SK-N-MC (cell line): ENCODE measurements around the gene MTFR1L.

ENCODE experiments used
- DNase-seq: peaks from one replicate; pipeline ENCODE4 v3.0.0-alpha.2; 2011; ENCODE audit warnings: low read depth, low spot score
- H3K27ac ChIP-seq: fragments of 200-600 bp; sonication (generic); 2 replicates; pipeline ENCODE4 v1.5.1; 2016; ENCODE audit warnings: mixed run types
- H3K36me3 ChIP-seq: fragments of 200-600 bp; sonication (generic); 2 replicates; pipeline ENCODE4 v1.6.1; 2017; ENCODE audit warnings: antibody characterized with exemption, low read length, mixed read lengths; ENCODE audit not compliant: insufficient read depth
- H3K4me3 ChIP-seq: fragments of 200-600 bp; sonication (generic); 2 replicates; pipeline ENCODE4 v1.5.1; 2016
- H3K9ac ChIP-seq: fragments of 200-600 bp; sonication (generic); 2 replicates; pipeline ENCODE4 v1.8.0; 2017; ENCODE audit warnings: mixed run types, mixed read lengths; ENCODE audit not compliant: insufficient read length
- H3K9me3 ChIP-seq: fragments of 200-600 bp; sonication (generic); 2 replicates; pipeline ENCODE4 v1.6.1; 2017; ENCODE audit warnings: low read depth, mild to moderate bottlenecking, antibody characterized with exemption, low read length, moderate library complexity, mixed read lengths
- EZH2 ChIP-seq: fragments of 200-600 bp; sonication (generic); IDR thresholded peaks from one replicate; pipeline ENCODE4 v1.6.1; 2017; ENCODE audit warnings: antibody characterized with exemption
- FOXP2 ChIP-seq: optimal IDR thresholded peaks from 2 replicates; pipeline ENCODE3; 2011; ENCODE audit warnings: mild to moderate bottlenecking, moderate library complexity; ENCODE audit not compliant: insufficient read depth; ENCODE audit errors: extremely low read length, control extremely low read depth
- POLR2AphosphoS5 ChIP-seq: IDR thresholded peaks from 2 replicates; pipeline ENCODE4 v1.6.1; 2012; ENCODE audit warnings: mild to moderate bottlenecking, low read depth, low read length, borderline replicate concordance

Gene MTFR1L

GRCh38 chr1:25786887-25787759, 32.6 kb upstream of the MTFR1L start:
- TF ChIP-seq EZH2 (no peak), FOXP2 (no peak), POLR2AphosphoS5 (no peak)
- Histone ChIP-seq H3K9me3 (no peaks in the 10 kb centered on the region), H3K27ac (no peak overlapping the region), H3K4me3 (no peak overlapping the region), H3K9ac (no peak overlapping the region), H3K36me3 (no peaks in the 10 kb centered on the region)
- DNase-seq: no peak

DNA sequence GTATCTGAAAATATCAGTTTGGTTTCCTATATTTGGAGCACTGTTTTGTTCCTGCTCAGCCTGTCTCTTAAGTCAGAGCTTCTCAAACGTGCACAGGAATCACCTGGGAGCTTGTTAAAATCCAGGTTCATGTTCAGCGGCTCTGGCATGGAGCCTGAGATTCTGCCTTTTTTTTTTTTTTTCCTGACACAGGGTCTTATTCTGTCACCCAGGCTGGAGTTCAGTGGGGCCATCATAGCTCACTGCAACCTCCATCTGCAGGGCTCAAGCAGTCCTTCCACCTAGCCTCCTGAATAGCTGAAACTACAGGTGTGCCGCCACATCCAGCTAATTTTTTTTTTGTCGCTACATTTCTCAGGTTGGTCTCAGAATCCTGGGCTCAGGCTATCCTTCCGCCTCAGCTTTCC, 32.0 kb upstream of the MTFR1L start:
- H3K27ac ChIP-seq: no peak overlapping the region
- TF ChIP-seq POLR2AphosphoS5 (no peak), EZH2 (no peak)
- DNase-seq: no peak

GRCh38 chr1:25790472-25790871, 29.3 kb upstream of the MTFR1L start:
- no peak for DNase-seq
- no peak for TF ChIP-seq EZH2
- no peak for TF ChIP-seq FOXP2
- TF ChIP-seq POLR2AphosphoS5: no peak

More for the DNA sequence above, 32.0 kb upstream of the MTFR1L start:
- no peaks in the 10 kb centered on the region for H3K9me3 ChIP-seq
- H3K36me3 ChIP-seq: no peaks in the 10 kb centered on the region
- H3K9ac ChIP-seq: no peak overlapping the region
- no peak overlapping the region for H3K4me3 ChIP-seq

DNA sequence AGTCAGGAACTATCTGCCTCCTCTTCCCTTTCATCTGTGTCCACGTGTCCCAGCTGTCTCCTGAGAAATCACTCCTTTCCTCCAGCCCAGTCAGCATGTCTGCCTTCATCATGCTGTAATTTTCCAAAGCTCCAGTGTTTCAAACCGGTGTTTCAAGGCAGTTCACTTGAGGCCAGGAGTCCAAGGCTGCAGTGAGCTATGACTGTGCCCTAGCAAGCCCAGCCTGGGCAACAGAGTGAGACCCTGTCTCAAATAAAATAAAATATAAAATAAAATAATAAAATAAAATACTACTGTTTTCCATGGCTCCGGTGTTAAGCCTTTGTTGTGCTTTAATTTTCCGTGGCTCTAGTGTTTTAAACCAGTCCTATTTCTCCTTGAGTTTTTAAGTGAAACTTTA, 27.6 kb upstream of the MTFR1L start:
- no peak overlapping the region for H3K4me3 ChIP-seq
- H3K9me3 ChIP-seq: no peaks in the 10 kb centered on the region
- DNase-seq: no peak
- no peak for TF ChIP-seq FOXP2
- no peak for TF ChIP-seq POLR2AphosphoS5
- no peak for TF ChIP-seq EZH2
- no peak overlapping the region for H3K9ac ChIP-seq
- no peak overlapping the region for H3K27ac ChIP-seq
- H3K36me3 ChIP-seq: no peaks in the 10 kb centered on the region

More at GRCh38 chr1:25790472-25790871, 29.3 kb upstream of the MTFR1L start:
- Histone ChIP-seq H3K4me3 (no peak overlapping the region), H3K27ac (no peak overlapping the region), H3K9ac (no peak overlapping the region), H3K36me3 (no peaks in the 10 kb centered on the region), H3K9me3 (no peaks in the 10 kb centered on the region)

GRCh38 chr1:25793585-25794170, 26.1 kb upstream of the MTFR1L start:
- Histone ChIP-seq H3K27ac (no peak overlapping the region), H3K9me3 (no peaks in the 10 kb centered on the region), H3K36me3 (no peaks in the 10 kb centered on the region), H3K4me3 (no peak overlapping the region), H3K9ac (no peak overlapping the region)
- TF ChIP-seq POLR2AphosphoS5 (no peak), EZH2 (no peak), FOXP2 (no peak)
- no peak for DNase-seq

DNA sequence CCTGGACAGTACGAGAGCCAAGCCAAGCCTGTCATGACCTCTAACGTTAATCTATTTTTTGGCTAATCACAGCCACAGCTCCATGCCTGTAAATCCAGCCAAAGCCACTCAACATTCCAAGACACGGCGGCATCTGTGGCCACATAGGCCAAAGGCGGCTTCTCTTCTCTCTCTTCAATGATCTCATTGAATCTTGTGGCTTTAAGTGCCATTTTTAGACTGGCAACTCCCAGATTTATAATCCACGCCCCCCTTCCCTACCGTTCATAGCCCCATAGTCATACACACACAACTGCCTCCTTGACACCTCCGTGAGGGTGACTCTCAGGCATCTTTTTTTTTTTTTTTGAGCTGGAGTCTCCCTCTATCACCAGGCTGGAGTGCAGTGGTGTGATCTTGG, 25.4 kb upstream of the MTFR1L start:
- no peak for DNase-seq
- no peak for TF ChIP-seq POLR2AphosphoS5
- no peak for TF ChIP-seq FOXP2
- no peak for TF ChIP-seq EZH2

DNA sequence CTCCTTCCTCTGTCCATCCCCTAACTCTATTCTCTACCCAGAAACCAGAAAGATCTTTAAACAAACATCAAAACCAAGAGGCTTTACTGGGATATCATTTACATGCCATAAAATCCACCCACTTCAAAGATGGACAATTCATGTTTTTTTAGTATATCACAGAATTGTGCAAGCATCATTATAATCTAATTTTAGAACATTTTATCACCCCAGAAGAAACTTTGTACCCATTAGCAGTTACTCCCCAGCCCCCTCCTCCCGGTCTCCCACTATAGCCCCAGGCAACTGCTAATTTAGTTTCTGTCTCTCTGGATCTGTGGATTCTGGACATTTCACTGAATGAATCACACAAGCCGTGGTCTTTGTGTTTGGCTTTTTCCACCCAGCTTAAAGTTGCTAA, 24.5 kb upstream of the MTFR1L start:
- no peaks in the 10 kb centered on the region for H3K9me3 ChIP-seq
- TF ChIP-seq EZH2: no peak
- no peak for TF ChIP-seq FOXP2
- no peak for TF ChIP-seq POLR2AphosphoS5
- no peak for DNase-seq
- no peaks in the 10 kb centered on the region for H3K36me3 ChIP-seq
- H3K9ac ChIP-seq: no peak overlapping the region
- no peak overlapping the region for H3K4me3 ChIP-seq
- H3K27ac ChIP-seq: no peak overlapping the region

More for the DNA sequence above, 25.4 kb upstream of the MTFR1L start:
- Histone ChIP-seq H3K27ac (no peak overlapping the region), H3K9me3 (no peaks in the 10 kb centered on the region), H3K36me3 (no peaks in the 10 kb centered on the region), H3K4me3 (no peak overlapping the region), H3K9ac (no peak overlapping the region)

- DNase-seq: no peak
- Histone ChIP-seq H3K36me3 (no peaks in the 10 kb centered on the region), H3K27ac (no peak overlapping the region), H3K9me3 (no peaks in the 10 kb centered on the region), H3K9ac (no peak overlapping the region), H3K4me3 (no peak overlapping the region)
- TF ChIP-seq FOXP2: no peak
- no peak for TF ChIP-seq EZH2
- TF ChIP-seq POLR2AphosphoS5: no peak
These were observed 23.6 kb upstream of the MTFR1L start for GRCh38 chr1:25795946-25796810.

GRCh38 chr1:25796811-25797458, 22.8 kb upstream of the MTFR1L start:
- H3K27ac ChIP-seq: no peak overlapping the region
- H3K9ac ChIP-seq: no peak overlapping the region
- no peak overlapping the region for H3K4me3 ChIP-seq
- TF ChIP-seq EZH2: no peak
- no peak for TF ChIP-seq FOXP2
- no peak for TF ChIP-seq POLR2AphosphoS5
- H3K36me3 ChIP-seq: no peaks in the 10 kb centered on the region
- peak; percentile 45 for DNase-seq
- H3K9me3 ChIP-seq: no peaks in the 10 kb centered on the region
